ENCODE measurements around the gene BSG.

BSG gene

GRCh38 chr19:538641-539428, 33.6 kb upstream of the BSG start:
- TF ChIP-seq, protein P1, sequence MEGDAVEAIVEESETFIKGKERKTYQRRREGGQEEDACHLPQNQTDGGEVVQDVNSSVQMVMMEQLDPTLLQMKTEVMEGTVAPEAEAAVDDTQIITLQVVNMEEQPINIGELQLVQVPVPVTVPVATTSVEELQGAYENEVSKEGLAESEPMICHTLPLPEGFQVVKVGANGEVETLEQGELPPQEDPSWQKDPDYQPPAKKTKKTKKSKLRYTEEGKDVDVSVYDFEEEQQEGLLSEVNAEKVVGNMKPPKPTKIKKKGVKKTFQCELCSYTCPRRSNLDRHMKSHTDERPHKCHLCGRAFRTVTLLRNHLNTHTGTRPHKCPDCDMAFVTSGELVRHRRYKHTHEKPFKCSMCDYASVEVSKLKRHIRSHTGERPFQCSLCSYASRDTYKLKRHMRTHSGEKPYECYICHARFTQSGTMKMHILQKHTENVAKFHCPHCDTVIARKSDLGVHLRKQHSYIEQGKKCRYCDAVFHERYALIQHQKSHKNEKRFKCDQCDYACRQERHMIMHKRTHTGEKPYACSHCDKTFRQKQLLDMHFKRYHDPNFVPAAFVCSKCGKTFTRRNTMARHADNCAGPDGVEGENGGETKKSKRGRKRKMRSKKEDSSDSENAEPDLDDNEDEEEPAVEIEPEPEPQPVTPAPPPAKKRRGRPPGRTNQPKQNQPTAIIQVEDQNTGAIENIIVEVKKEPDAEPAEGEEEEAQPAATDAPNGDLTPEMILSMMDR (IDR thresholded peaks at IDR 0.05; ENCODE audit: insufficient read depth, low read length, missing control alignments): no peak
- DNase-seq (ENCODE audit: low read depth, low spot score): no peak
- CTCF ChIA-PET: no interaction called here
- H3K4me3 ChIP-seq (ENCODE audit: low read depth, low read length): no peak overlapping the region
- POLR2A ChIA-PET: no interaction called here

GRCh38 chr19:539429-540030, 32.9 kb upstream of the BSG start:
- no peak for DNase-seq (ENCODE audit: low read depth, low spot score)
- TF ChIP-seq, protein P1 (IDR thresholded peaks at IDR 0.05; ENCODE audit: insufficient read depth, low read length, missing control alignments): no peak
- CTCF ChIA-PET: no interaction called here
- POLR2A ChIA-PET: no interaction called here
- H3K4me3 ChIP-seq (ENCODE audit: low read depth, low read length): no peak overlapping the region

DNA sequence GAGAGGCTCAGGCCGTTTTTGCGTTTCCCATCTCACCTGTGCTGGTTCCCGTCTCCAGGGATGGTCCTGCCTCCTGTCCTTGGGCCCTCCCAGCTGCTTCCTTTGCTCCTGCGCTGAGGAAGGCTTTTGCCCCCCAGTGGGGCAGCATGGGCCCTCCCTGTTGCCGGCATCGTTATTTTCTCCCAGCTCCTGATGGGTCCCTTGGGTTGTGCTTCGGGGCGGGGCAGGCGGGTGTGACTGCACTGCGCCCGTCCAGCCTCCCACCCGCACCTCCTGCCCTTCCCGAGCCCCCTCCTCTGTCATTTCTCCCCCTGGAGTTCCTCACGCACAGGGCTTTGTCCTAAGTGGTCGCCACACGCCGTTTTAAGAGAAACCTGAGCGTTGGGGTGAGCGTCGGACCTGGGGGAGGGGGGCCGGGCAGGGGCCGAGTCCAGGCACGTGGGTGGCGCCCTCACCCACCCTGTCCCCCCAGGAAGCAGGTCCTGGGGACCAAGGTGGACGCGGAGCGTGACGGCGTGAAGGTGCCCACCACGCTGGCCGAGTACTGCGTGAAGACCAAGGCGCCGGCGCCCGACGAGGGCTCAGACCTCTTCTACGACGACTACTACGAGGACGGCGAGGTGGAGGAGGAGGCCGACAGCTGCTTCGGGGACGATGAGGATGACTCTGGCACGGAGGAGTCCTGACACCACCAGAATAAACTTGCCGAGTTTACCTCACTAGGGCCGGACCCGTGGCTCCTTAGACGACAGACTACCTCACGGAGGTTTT, 31.3 kb upstream of the BSG start:
- POLR2A ChIA-PET: no interaction called here
- TF ChIP-seq, protein P1 (IDR thresholded peaks at IDR 0.05; ENCODE audit: insufficient read depth, low read length, missing control alignments): no peak
- DNase-seq (ENCODE audit: low read depth, low spot score): no peak
- H3K4me3 ChIP-seq (ENCODE audit: low read depth, low read length): no peak overlapping the region
- CTCF ChIA-PET: interaction anchor here (1.9 kb wide), 1 partner anchor 9 kb away, joined by 6 read pairs; the partner anchor contains the start of gene CDC34

GRCh38 chr19:541699-542098, 30.7 kb upstream of the BSG start:
- ChIA-PET CTCF (interaction anchor here (1.3 to 1.9 kb wide), 2 partner anchors 8 to 10 kb away, joined by 5 to 6 read pairs; partner anchors contain the start of gene CDC34), POLR2A (no interaction called here)
- TF ChIP-seq, protein P1 (IDR thresholded peaks at IDR 0.05; ENCODE audit: insufficient read depth, low read length, missing control alignments): no peak
- H3K4me3 ChIP-seq (ENCODE audit: low read depth, low read length): no peak overlapping the region
- DNase-seq (ENCODE audit: low read depth, low spot score): no peak

- H3K4me3 ChIP-seq (ENCODE audit: low read depth, low read length): no peak overlapping the region
- CTCF ChIA-PET: interaction anchor here (1.3 to 1.9 kb wide), 2 partner anchors 9 to 10 kb away, joined by 5 to 6 read pairs; partner anchors contain the start of gene CDC34
- POLR2A ChIA-PET: no interaction called here
Observed at GRCh38 chr19:542173-542866, 30.1 kb upstream of the BSG start.

More at GRCh38 chr19:542173-542866, 30.1 kb upstream of the BSG start:
- no peak for DNase-seq (ENCODE audit: low read depth, low spot score)
- TF ChIP-seq, protein P1 (IDR thresholded peaks at IDR 0.05; ENCODE audit: insufficient read depth, low read length, missing control alignments): no peak
